Measurements from ENCODE around the gene MUC15.

GRCh38 chr11:26618441-26618840, 46.4 kb upstream of the MUC15 start:
- TF ChIP-seq, protein P1, sequence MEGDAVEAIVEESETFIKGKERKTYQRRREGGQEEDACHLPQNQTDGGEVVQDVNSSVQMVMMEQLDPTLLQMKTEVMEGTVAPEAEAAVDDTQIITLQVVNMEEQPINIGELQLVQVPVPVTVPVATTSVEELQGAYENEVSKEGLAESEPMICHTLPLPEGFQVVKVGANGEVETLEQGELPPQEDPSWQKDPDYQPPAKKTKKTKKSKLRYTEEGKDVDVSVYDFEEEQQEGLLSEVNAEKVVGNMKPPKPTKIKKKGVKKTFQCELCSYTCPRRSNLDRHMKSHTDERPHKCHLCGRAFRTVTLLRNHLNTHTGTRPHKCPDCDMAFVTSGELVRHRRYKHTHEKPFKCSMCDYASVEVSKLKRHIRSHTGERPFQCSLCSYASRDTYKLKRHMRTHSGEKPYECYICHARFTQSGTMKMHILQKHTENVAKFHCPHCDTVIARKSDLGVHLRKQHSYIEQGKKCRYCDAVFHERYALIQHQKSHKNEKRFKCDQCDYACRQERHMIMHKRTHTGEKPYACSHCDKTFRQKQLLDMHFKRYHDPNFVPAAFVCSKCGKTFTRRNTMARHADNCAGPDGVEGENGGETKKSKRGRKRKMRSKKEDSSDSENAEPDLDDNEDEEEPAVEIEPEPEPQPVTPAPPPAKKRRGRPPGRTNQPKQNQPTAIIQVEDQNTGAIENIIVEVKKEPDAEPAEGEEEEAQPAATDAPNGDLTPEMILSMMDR (IDR thresholded peaks at IDR 0.05): no peak
- no peak for TF ChIP-seq EZH2 (IDR thresholded peaks at IDR 0.05)
